ENCODE results near the gene CEP43.

The CEP43 gene

GRCh38 chr6:167000759-167001158 lies 1.6 kb downstream of the CEP43 start:
- H2AFZ ChIP-seq (ENCODE audit: low read depth, low read length): no peak overlapping the region
- DNase-seq: no peak
- peak overlapping the region; percentile 37 for H3K27ac ChIP-seq (ENCODE audit: low read length)
- peak overlapping the region; percentile 79 for H3K4me2 ChIP-seq (ENCODE audit: insufficient read depth, low read length)
- H3K9ac ChIP-seq (ENCODE audit: low read depth, low read length): peak overlapping the region; percentile 96
- H3K9me3 ChIP-seq (ENCODE audit: insufficient read depth, low read length, severe bottlenecking): no peaks in the 10 kb centered on the region
- peaks cover 57% of the 10 kb centered on the region for H3K36me3 ChIP-seq (ENCODE audit: insufficient read depth, low read length)
- no peak for TF ChIP-seq CTCF (IDR thresholded peaks at IDR 0.05; ENCODE audit: borderline replicate concordance, extremely low read depth, low read length, poor library complexity, severe bottlenecking)
- TF ChIP-seq EZH2 (IDR thresholded peaks at IDR 0.05; ENCODE audit: borderline replicate concordance, low read depth, low read length, severe bottlenecking): no peak
- H3K79me2 ChIP-seq (ENCODE audit: insufficient read depth, low read length): peaks cover 93% of the 10 kb centered on the region
- H4K20me1 ChIP-seq (ENCODE audit: insufficient read depth, low read length): peaks cover 31% of the 10 kb centered on the region; the same call in 1 of the 2 replicates
- peaks cover 44% of the 10 kb centered on the region for H3K4me1 ChIP-seq (ENCODE audit: insufficient read depth, low read length)
- no peaks in the 10 kb centered on the region for H3K27me3 ChIP-seq (ENCODE audit: insufficient read depth, low read length, poor library complexity)
- peak overlapping the region; percentile 78 to 97; a peak in 3 of 4 replicates for H3K4me3 ChIP-seq (ENCODE audit: low read depth in 1 of 2, low read length in 2 of 2)
- no peak for ATAC-seq (ENCODE audit: insufficient read depth, low read depth)

- Histone ChIP-seq H4K20me1 (ENCODE audit: insufficient read depth, low read length) (peaks cover 19% of the 10 kb centered on the region; the same call in 1 of the 2 replicates), H3K27ac (ENCODE audit: low read length) (no peak overlapping the region), H3K36me3 (ENCODE audit: insufficient read depth, low read length) (peaks cover 75% of the 10 kb centered on the region), H3K79me2 (ENCODE audit: insufficient read depth, low read length) (peaks cover 64% of the 10 kb centered on the region), H3K9me3 (ENCODE audit: insufficient read depth, low read length, severe bottlenecking) (no peaks in the 10 kb centered on the region), H3K9ac (ENCODE audit: low read depth, low read length) (no peak overlapping the region), H2AFZ (ENCODE audit: low read depth, low read length) (no peak overlapping the region), H3K4me3 (ENCODE audit: low read depth in 1 of 2, low read length in 2 of 2) (no peak overlapping the region), H3K4me1 (ENCODE audit: insufficient read depth, low read length) (peaks cover 22% of the 10 kb centered on the region), H3K27me3 (ENCODE audit: insufficient read depth, low read length, poor library complexity) (no peaks in the 10 kb centered on the region), H3K4me2 (ENCODE audit: insufficient read depth, low read length) (no peak overlapping the region)
- no peak for TF ChIP-seq CTCF (IDR thresholded peaks at IDR 0.05; ENCODE audit: borderline replicate concordance, extremely low read depth, low read length, poor library complexity, severe bottlenecking)
- TF ChIP-seq EZH2 (IDR thresholded peaks at IDR 0.05; ENCODE audit: borderline replicate concordance, low read depth, low read length, severe bottlenecking): no peak
- ATAC-seq (ENCODE audit: insufficient read depth, low read depth) (no peak), DNase-seq (no peak)
Measured at GRCh38 chr6:167005350-167006159, 6.4 kb downstream of the CEP43 start.

- H3K27ac ChIP-seq (ENCODE audit: low read length): no peak overlapping the region
- no peaks in the 10 kb centered on the region for H3K9me3 ChIP-seq (ENCODE audit: insufficient read depth, low read length, severe bottlenecking)
- H3K9ac ChIP-seq (ENCODE audit: low read depth, low read length): no peak overlapping the region
- DNase-seq: no peak
- no peak overlapping the region for H2AFZ ChIP-seq (ENCODE audit: low read depth, low read length)
- H3K4me3 ChIP-seq (ENCODE audit: low read depth in 1 of 2, low read length in 2 of 2): no peak overlapping the region
- peaks cover 8% of the 10 kb centered on the region; the same call in 1 of the 2 replicates for H4K20me1 ChIP-seq (ENCODE audit: insufficient read depth, low read length)
- no peaks in the 10 kb centered on the region for H3K4me1 ChIP-seq (ENCODE audit: insufficient read depth, low read length)
- H3K27me3 ChIP-seq (ENCODE audit: insufficient read depth, low read length, poor library complexity): no peaks in the 10 kb centered on the region
- H3K36me3 ChIP-seq (ENCODE audit: insufficient read depth, low read length): peaks cover 80% of the 10 kb centered on the region
- no peak overlapping the region for H3K4me2 ChIP-seq (ENCODE audit: insufficient read depth, low read length)
- TF ChIP-seq EZH2 (IDR thresholded peaks at IDR 0.05; ENCODE audit: borderline replicate concordance, low read depth, low read length, severe bottlenecking): no peak
- no peak for TF ChIP-seq CTCF (IDR thresholded peaks at IDR 0.05; ENCODE audit: borderline replicate concordance, extremely low read depth, low read length, poor library complexity, severe bottlenecking)
- no peak for ATAC-seq (ENCODE audit: insufficient read depth, low read depth)
- peaks cover 39% of the 10 kb centered on the region for H3K79me2 ChIP-seq (ENCODE audit: insufficient read depth, low read length)
Measured at GRCh38 chr6:167007985-167008384, 8.8 kb downstream of the CEP43 start.

All from DND-41 (cell line).